Stimulated activated CD8-positive, alpha-beta memory T cell treated with anti-CD3 and anti-CD28 coated beads, Interleukin-12 subunit alpha, Interleukin-12 subunit beta, amount 100 ng/mL, for 1 hour (primary cell): ENCODE results near the gene RIMS4.

Experiments used
- DNase-seq: peaks from one replicate; pipeline ENCODE4 v3.0.0-alpha.2; 2020; ENCODE audit warnings: low read depth

Gene RIMS4

DNA sequence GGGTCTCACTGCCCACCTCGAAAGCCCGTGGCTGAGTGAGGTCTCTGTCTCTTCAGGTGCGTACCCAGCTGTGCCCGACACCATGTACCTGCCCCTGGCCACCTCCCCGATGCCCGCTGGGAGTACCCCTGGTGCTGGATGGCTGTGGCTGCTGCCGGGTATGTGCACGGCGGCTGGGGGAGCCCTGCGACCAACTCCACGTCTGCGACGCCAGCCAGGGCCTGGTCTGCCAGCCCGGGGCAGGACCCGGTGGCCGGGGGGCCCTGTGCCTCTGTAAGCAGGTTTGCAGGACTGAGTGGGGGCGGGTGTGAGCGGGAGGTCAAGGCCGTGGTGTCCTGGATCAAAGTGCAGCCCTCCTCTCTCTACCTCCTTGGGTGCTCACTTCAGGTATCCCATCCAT, 90.5 kb downstream of the RIMS4 start:
- DNase-seq, result no peak

DNA sequence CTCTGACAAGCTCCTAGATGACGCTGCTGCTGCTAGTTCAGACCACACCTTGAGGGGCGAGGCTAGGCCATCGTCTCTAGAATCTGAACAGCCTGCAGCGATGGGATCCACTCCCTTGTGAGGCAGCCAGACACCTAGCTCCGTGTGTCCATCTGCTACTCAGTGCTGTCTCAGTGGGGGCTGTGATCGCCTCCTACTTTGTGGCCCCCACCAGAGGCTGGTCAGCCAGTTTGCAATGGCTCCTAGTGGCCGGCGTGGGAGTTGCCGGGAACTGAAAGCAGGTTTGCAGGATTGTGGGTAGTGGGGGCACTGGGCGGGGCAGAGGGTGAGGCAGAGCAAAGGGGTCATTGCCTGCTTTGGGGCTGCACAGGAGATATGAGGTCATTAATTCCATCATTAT, 92.4 kb downstream of the RIMS4 start:
- no peak for DNase-seq

DNA sequence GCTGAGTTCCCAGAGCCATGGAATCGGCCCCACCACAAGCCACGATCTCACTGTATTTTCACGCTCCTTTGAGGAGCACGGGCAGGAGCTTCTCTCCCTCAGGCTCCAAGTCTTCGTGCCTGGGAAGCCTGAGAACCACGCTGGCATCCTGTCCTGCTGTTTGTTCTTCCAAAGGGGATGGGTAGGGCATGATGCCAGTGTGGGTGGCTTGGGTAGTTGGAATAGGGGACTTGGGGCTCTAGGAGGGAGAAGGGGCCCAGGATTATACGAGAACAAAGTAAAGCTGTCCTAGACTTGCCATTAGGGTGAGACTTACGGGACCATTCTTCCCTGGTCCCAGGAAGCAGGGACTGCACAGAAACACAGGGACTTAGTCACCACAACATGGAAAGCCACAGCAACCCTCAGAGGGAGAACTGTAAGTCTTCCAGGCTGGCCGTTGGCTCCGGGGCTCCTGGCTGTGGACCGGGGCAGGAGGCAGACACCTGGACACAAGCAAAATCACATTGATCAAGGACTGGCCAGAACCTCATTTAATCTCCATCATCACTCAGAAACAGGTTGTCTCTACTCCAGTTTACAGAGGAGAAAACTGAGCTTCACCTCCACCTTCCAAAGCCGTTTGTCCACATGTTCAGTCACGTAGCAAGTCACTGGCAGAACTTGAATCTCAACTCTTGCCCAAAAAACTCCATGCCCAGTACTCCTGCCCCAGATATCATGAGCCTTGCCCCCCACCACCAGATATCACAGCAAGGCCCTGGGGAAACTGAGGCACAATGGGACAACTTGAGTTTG, 93.8 kb downstream of the RIMS4 start:
- DNase-seq, result no peak

DNA sequence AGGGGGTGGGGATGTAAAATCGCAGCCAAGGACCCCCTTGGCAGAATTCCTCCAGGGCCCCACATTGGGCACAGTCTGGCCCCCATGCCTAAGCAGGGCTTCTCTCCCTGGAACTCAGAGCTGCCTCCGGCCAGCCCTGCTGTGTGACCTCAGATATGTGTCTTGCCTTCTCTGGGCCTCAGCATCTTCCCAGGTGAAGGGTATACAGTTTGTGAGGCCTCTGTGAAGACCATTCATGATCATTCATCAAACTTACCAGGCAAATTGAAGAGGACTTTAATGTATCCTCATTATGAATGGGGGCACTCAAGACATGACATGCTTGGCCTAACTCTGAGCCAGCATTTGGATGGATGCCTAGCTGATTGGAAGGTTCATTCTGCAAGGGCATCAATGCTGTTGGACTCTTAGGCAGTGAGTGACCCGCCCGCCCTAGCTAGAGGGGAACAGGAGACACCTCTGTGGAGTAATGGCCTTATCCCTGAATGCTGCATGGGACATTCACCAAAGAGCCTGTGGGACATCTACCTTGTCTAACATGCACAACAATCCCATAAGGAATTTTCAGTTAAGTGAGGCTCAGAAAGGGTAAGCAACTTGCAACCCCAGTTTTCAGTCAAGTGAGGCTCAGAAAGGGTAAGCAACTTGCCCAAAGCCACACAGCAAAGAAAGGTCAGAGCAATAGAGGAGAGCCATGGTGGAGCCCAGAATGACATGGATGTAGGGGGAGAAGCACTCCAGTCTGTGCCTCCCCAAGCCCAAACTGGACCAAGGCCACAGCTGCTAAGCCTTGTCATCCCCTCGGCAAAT, 94.6 kb downstream of the RIMS4 start:
- DNase-seq, result no peak

DNA sequence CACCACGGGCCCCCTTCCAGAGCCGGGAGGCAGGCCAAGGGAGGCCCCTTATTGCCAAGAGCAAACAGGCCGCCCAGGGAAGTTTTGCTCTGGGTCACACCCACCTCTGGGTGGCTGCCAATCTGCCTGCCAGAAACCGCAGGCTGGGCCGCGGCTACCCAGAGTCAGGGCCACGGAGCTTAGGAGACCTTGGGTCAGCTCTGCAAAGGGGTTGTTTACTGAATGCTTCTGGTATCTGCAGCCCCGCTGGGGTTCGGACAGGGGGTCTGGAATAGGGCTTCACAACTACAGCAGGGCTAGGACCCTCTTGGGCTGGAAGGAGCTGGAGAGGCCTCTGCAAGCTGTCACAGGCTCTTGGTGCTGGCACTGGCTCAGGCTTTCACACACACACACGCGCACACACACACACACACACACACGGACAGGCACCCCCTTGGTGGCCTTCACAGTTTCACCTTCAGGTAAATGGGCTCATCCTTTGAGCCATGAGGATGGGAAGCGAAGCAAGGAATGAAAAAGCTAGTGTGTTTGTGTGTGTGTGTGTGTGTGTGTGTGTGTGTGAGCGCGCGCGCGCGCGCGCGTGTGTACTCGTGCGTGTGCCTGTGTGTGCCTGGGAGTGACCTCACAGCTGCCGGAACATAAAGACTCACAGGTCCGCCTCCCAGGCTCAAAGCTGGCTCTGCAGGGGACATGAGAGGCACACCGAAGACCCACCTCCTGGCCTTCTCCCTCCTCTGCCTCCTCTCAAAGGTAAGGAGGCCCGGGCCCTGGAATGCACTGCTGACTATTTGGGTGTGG, 95.4 kb downstream of the RIMS4 start, which contains the start of gene CCN5:
Gene CCN5, plus strand, starts transcription at position 669 of the 798 bp plus-strand sequence. Its CDS starts 22 bp downstream, at position 691.
- DNase-seq, result no peak

DNA sequence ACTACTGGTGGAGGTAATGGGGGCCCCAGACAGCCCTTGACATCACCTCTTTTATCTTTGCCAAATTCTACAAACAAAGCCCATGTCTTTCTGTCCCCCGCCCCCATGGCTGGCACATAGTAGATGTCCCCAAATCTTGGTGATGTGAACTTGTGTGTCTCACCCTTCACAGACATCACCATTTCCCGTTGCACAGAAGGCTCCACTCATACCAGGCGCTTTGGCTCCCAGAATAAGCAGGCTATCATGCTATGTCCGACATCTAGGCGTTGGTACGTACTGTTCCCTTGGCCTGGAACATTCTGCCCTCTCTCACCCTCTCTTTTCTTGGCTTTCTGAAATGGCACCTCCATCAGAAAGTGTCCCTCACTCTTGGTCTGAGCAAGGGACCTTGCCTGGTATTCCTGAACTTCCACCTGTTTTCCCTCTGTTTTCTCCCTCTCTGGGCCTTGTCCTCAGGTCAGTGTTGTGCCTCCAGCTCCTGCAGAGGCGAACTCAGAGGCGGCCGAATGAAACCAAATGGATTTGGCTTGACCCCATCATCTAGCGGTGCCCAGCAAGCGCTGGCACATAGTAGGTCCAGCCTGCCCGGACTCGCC, 96.1 kb downstream of the RIMS4 start:
- DNase-seq, result no peak

DNA sequence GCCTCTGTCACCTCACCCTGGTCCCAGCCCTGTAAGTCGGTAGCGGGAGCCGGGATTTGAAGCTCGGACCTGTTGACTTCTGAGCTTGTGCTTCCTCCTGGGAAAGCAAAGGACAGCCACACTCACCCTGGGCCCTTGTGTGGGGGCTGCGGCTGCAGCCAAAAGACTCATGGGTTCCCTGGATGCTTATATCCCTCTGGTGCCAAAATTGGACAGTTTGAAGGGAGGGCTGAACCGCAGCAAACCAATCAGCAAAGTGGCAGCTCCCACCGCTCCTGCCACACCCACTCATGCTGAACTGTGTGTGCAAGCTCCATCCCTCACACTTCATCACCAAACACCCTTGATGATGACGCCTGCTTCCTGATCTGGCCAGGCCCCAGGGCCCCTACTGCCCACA, 99.1 kb downstream of the RIMS4 start:
- no peak for DNase-seq

DNA sequence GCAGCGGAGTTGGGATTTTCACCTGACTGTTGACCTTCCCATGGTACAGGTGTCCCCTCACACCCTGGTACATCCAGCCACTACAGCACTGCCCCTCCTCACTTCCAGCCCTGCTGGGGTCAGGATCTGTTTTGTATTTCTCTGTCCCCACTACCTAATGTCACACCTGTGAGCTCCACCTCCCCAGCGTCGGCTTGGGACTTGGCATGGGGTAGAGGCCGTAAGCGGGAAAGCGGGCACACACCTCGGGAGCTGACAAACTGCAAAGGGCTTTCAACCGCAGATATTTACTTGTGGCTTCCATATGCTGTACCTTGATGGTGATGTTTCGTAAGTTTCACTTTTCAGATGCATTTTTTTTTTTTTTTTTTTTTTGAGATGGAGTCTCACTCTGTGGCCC, 100.5 kb downstream of the RIMS4 start:
- no peak for DNase-seq

DNA sequence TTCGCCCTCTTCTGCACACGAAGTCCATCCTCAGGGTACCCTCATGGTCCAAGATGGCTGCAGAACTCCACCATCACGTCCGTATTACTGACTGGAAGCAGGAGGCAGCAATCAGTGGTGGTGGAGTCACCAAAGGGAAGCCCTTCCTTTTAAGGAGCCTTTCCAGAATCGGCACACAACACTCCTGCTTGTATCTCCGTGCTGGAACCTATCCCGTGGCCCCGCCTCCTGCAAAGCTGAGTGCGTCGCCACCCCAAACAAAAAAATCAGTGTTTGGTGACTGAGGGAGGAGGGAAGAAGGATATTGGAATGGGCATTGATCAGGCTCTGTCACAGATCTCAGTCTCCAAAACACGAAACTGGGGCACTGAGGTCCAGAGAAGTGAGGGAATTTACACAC, 101.0 kb downstream of the RIMS4 start:
- no peak for DNase-seq

DNA sequence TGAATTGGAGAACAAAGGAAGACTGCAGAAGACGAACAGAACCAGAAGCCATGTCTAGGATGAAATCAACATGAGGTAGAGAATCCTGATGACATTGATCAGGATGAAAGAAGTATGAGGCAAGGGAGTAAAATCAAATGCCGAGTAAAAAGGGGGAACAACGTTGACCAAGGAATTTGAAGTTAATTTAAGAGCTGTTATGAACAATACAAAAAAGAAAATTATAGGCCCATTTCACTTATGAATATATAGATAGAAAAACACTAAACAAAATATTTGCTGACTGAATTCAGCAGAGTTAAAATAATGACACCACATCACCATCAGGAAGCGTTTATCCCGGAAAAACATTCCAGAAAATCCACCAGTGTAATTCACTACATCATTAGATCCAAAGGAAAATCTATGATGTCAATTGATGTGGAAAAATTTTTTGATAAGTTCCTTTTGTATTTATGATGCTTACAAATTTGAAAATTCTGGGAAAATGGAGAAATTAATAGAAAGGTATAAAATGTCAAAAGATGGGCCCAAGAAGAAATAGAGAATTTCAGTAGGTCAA, 103.2 kb downstream of the RIMS4 start:
- no peak for DNase-seq

DNA sequence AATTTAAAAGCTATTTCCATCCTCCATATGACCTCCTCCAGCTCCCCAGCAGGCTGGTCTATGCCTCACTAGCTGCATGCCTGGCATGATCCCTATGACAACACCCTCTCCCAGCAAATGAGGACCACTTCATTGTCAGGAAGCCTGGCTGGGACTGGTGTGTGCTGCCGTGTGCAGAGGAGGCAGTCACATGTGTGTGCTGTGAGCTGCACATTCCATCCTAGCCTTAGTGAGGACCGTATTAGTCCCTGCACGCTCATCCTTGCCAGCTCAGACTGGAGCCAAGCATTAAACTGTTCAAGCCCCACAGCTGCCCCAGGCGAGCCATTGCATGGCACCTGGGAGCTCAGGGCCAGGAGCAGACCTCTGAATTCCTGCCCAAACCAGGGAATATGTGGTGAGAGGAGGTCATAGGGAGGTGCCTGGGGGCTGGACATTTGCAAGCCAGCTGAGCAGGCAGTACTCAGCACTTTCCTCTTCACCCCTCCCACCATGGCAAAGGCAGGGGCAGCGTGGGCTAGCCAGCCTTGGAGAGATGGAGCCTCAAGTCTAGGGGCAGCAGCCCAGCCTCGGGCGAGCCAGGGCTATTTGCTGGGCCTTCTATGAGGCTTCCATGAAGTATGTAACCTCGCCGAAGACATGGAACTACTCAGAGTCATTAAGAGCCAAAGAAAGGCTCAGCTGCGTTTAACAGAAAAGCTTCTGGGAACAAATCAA, 103.9 kb downstream of the RIMS4 start:
- DNase-seq, result no peak

DNA sequence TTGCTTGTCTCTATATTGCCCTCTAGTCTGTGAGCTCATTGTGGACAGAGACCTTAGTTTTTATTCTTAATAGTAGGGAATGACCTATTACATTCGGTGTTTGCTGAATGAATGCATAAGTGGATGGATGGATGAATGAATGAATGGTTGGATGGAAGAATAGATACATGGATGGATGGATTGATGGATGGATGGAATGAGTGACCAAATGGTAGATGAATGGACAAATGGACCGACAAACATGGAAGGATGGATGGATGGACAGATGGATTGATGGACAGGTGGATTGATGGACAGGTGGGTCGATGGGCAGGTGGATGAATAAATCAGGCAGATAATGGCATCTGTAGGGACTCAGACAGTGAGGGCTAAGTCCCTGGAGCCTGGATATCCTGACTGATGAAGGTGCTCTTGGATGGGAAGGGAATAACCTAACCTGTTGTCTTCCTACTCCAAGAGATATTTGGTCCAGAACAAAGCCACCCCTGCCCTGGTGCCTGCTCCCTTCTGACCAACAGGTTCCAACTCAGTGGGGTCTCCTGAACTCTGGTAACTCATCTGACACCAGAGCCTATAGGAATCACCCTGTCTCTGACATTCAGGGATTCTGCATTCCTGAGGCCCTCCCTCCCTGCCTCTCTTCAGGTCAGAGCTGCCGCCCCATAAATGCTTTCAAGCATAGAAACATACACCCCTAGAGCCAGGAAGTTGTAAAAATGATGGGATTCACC, 104.8 kb downstream of the RIMS4 start:
- no peak for DNase-seq

DNA sequence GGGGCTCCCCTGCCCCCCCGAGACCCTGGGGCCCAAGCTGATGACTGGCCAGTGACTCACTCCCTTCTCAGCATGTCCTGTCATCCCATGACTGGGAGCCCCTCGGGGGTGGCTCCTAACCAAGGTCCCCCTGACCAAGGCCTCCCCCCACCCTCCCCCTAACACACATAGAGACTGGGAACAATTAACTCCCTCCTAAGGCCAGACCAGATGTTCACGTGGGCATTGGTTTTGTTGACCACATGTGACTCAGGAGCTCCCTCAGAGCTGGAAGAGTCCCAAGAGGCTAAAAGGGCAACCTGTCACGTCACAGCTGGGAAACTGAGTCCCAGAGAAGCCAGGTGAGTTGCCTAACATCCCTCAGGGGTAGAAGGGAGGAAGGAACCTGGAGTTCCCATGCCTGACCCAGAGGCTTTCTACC, 105.8 kb downstream of the RIMS4 start:
- no peak for DNase-seq

DNA sequence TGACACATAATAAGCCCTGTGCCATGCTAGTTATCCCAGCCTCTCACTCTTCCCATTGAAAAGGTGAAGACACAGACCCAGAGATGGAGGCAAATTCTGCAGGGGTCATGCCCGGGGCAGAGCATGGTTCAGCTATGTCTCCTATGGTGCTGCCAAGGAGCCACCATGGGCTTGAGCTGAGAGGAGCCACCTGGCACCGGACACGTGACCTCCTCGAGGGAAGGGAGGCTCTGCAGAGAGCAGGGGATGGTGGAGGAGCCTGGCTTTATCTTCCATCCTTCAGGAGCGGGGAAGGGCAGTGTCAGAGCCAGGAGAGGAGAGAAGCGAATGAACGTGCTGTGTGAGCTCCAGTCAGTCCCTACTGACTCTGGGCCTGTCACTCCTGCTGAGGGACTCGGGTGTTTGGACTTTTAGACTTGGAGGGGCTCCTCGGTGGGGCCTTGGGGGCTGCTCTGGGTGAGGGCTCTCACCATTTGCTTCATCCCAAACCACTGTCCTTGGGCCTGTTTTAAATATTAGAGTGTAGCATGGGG, 106.3 kb downstream of the RIMS4 start:
- DNase-seq, result no peak

DNA sequence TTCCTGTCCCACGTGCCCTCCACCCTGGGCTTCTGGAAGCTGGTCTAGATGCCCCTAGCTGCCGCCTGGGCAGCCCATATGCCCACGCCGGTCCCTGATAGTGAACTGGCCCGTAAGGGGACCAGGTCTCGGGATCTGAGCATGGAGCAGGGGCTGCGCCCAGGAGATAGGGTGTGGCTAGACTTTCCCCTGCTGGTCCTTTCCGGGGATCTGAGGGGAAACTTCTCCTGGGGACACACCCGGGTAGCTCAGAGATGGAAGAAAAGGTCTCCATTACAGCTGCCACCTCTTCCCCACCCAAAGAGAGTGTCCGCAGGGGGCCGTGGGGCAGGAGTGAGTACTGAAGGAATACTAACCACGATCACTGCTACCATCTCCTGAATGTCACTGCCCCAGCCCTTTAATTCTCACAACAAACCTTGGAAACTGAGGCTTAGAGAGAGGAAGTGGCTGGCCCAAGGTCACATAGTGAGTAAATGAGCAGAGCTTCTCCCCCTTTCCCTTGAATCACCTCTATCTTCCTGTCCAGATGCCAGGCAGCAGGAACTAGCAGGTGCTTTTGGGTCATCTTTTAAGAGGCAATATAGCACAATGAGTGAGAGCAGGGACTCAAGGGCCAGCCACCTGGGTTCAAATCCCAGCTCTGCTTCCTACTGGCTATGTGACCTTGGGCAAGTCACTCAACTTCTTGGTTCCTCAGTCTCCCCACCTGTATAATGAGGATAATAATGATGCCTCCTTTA, 107.0 kb downstream of the RIMS4 start:
- no peak for DNase-seq

DNA sequence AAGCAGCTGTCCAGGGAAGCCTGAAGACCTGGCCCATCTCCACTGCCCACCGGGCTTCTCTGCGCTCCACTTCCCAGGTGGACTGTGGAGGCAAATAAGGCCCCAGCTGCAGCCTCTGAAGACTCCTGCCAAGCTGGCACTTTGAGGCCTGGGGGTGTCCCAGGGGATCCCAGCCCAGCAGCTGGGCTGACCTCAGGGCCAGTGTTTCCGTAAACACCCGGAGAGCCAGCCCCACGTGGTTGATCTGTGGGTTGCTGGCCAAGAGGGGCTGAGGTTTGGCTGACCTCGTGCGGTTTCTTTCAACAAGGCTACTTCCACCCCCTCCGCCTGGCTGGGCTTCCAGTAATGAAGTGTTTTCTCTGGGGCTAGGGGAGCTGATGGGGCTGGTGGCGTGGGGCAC, 107.6 kb downstream of the RIMS4 start:
- no peak for DNase-seq

DNA sequence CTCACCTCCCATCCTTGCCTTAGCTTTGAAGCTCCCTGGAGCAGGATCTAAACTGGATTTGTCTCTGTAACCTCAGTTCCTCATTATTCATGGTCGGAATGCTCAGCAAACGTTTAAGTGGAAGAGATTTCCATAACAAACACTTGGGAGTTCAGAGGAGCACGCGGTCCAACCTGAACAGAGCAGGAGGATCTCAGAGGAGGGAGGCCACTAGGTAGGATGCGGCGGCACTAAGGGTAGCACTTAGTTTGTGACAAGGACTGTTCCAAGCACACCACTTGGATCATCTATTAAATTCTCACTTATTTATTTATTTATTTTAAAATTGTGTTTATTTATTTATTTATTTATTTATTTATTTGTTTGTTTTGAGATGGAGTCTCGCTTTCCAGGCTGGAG, 108.5 kb downstream of the RIMS4 start:
- no peak for DNase-seq
